ENCODE data around the gene NCCRP1. TPM values are rescaled to one million over a fixed set of nuclear protein-coding genes. Genes with fewer than 3 reads are reported as not detected.

Gene NCCRP1
- total RNA-seq, 1 donor from 2014 or later = 9.5 TPM

- H3K27me3 ChIP-seq (ENCODE audit: control insufficient read depth, insufficient read depth, low read length) = peaks cover 7% of the 10 kb centered on the region
- no peak overlapping the region for H3K4me3 ChIP-seq (ENCODE audit: low read depth, low read length)
- H3K36me3 ChIP-seq (ENCODE audit: control insufficient read depth, insufficient read depth, low read length) = no peaks in the 10 kb centered on the region
- DNase-seq (ENCODE audit: low read depth) (no peak), FAIRE-seq (no peak)
- TF ChIP-seq CTCF (IDR thresholded peaks at IDR 0.05; ENCODE audit: insufficient read depth, low read length, severe bottlenecking) = no peak
Measured at GRCh38 chr19:39195755-39196154, 1.0 kb upstream of the NCCRP1 start.

- TF ChIP-seq CTCF (IDR thresholded peaks at IDR 0.05; ENCODE audit: insufficient read depth, low read length, severe bottlenecking) = no peak
- DNase-seq (ENCODE audit: low read depth) = no peak
- no peak for FAIRE-seq
- no peaks in the 10 kb centered on the region for H3K36me3 ChIP-seq (ENCODE audit: control insufficient read depth, insufficient read depth, low read length)
- peaks cover 8% of the 10 kb centered on the region for H3K27me3 ChIP-seq (ENCODE audit: control insufficient read depth, insufficient read depth, low read length)
- H3K4me3 ChIP-seq (ENCODE audit: low read depth, low read length) = no peak overlapping the region
Measured at GRCh38 chr19:39196320-39196719, 444 bp upstream of the NCCRP1 start.

- TF ChIP-seq CTCF (IDR thresholded peaks at IDR 0.05; ENCODE audit: insufficient read depth, low read length, severe bottlenecking) = no peak
- Histone ChIP-seq H3K4me3 (ENCODE audit: low read depth, low read length) (no peak overlapping the region), H3K27me3 (ENCODE audit: control insufficient read depth, insufficient read depth, low read length) (peaks cover 8% of the 10 kb centered on the region), H3K36me3 (ENCODE audit: control insufficient read depth, insufficient read depth, low read length) (no peaks in the 10 kb centered on the region)
- FAIRE-seq = no peak
- no peak for DNase-seq (ENCODE audit: low read depth)
Measured at GRCh38 chr19:39197808-39198207, 1.0 kb downstream of the NCCRP1 start.

GRCh38 chr19:39199025-39199424, 2.3 kb downstream of the NCCRP1 start:
- DNase-seq (ENCODE audit: low read depth) = no peak
- FAIRE-seq = no peak
- H3K4me3 ChIP-seq (ENCODE audit: low read depth, low read length) = no peak overlapping the region
- TF ChIP-seq CTCF (IDR thresholded peaks at IDR 0.05; ENCODE audit: insufficient read depth, low read length, severe bottlenecking) = no peak
- no peaks in the 10 kb centered on the region for H3K36me3 ChIP-seq (ENCODE audit: control insufficient read depth, insufficient read depth, low read length)
- H3K27me3 ChIP-seq (ENCODE audit: control insufficient read depth, insufficient read depth, low read length) = peaks cover 14% of the 10 kb centered on the region

GRCh38 chr19:39200066-39200802, 3.5 kb downstream of the NCCRP1 start:
- DNase-seq (ENCODE audit: low read depth) (no peak), FAIRE-seq (no peak)
- Histone ChIP-seq H3K27me3 (ENCODE audit: control insufficient read depth, insufficient read depth, low read length) (peaks cover 22% of the 10 kb centered on the region), H3K36me3 (ENCODE audit: control insufficient read depth, insufficient read depth, low read length) (no peaks in the 10 kb centered on the region), H3K4me3 (ENCODE audit: low read depth, low read length) (no peak overlapping the region)
- no peak for TF ChIP-seq CTCF (IDR thresholded peaks at IDR 0.05; ENCODE audit: insufficient read depth, low read length, severe bottlenecking)

GRCh38 chr19:39200803-39201115, 4.0 kb downstream of the NCCRP1 start:
- DNase-seq (ENCODE audit: low read depth) (no peak), FAIRE-seq (no peak)
- Histone ChIP-seq H3K27me3 (ENCODE audit: control insufficient read depth, insufficient read depth, low read length) (peaks cover 24% of the 10 kb centered on the region), H3K36me3 (ENCODE audit: control insufficient read depth, insufficient read depth, low read length) (no peaks in the 10 kb centered on the region), H3K4me3 (ENCODE audit: low read depth, low read length) (no peak overlapping the region)
- TF ChIP-seq CTCF (IDR thresholded peaks at IDR 0.05; ENCODE audit: insufficient read depth, low read length, severe bottlenecking) = no peak

All from bronchial epithelial cell (primary cell).